Activated CD4-positive, alpha-beta T cell treated with anti-CD3 and anti-CD28 coated beads, Interleukin-2, amount 10 ng/mL, durations not matched to agents 7 days and 5 days (primary cell): Measurements from ENCODE around the gene RSPH9. TPM values are rescaled to one million over a fixed set of nuclear protein-coding genes. Genes with fewer than 3 reads are reported as not detected.

Source experiments
- CTCF ChIA-PET: fragments of 350-600 bp; sonication (Branson Sonifier 250); formaldehyde crosslinking; loops from one replicate; lab custom pipeline; 2021; ENCODE audit warnings: antibody characterized with exemption; lab: Charles Lee
- POLR2A ChIA-PET: fragments of 350-600 bp; sonication (Branson Sonifier 250); formaldehyde crosslinking; loops from one replicate; lab custom pipeline; 2021; ENCODE audit warnings: antibody characterized with exemption; lab: Charles Lee
- DNase-seq: peaks from one replicate; pipeline ENCODE4 v3.0.0-alpha.2; 2020
- H3K27ac Mint-ChIP-seq: one replicate; pipeline ENCODE4 v1.8.0; 2021; ENCODE audit warnings: mild to moderate bottlenecking, moderate library complexity, mixed read lengths
- H3K27me3 Mint-ChIP-seq: one replicate; pipeline ENCODE4 v1.8.0; 2021; ENCODE audit warnings: mixed read lengths
- H3K36me3 Mint-ChIP-seq: one replicate; pipeline ENCODE4 v1.8.0; 2021; ENCODE audit warnings: low read depth, mixed read lengths
- H3K4me1 Mint-ChIP-seq: one replicate; pipeline ENCODE4 v1.8.0; 2021; ENCODE audit warnings: mixed read lengths
- H3K4me3 Mint-ChIP-seq: one replicate; pipeline ENCODE4 v1.8.0; 2021; ENCODE audit warnings: mild to moderate bottlenecking, moderate library complexity, mixed read lengths
- H3K9me3 Mint-ChIP-seq: one replicate; pipeline ENCODE4 v1.8.0; 2021; ENCODE audit warnings: mixed read lengths
- total RNA-seq, 2 experiments: library from RNA; stranded (reverse); gene quantifications; one replicate each; pipeline ENCODE4 v1.2.3, GENCODE V29; 2021

RSPH9 gene
- total RNA-seq, 2 experiments from 2014 or later, result not detected

DNA sequence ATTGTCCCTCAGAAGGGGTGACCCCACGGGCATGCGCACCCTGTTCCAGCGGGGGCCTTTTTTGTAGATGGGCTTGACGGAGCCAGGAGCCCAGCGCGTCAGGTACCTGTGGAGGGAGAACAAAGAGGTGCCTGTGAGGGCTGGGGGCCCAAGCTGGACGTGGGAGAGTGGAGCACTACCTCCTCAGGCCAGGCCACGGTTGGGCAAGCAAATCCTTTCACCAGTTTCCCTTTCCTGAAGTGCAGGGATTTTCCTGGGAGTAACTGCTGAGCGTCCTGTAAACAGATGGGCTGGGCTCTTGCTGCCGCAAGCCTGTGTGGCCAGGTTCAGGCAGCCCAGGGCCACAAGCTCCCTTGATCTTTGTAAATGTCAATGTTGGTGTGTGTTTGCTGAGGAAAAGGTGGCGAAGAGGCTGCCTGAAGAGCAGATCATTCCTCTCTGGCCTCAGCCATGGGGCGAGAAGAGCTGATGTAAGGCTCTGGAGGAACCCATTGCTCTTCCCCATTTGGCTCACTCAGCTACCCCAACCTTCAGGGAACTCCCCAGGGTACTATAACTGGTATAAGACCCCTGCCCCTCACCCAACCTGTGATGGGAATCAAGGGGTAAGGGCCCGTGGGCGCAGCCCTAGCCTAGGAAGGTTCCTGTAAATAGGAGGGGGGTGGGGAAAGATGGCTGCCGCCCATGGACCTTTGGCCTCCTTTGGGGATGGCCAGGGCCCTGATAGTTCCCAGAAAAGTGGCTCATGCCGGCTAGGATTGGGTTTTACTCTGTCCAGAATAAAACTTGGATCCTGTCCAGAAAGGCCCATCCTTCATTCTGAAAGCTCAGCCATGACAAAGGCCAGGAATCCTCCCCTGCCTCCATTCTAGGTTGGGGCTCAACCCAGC is 27.2 kb downstream of the RSPH9 start:
- H3K4me1 Mint-ChIP-seq, result peaks cover 41% of the 10 kb centered on the region
- DNase-seq, result no peak
- H3K27me3 Mint-ChIP-seq, result no peaks in the 10 kb centered on the region
- no peak overlapping the region for H3K27ac Mint-ChIP-seq
- ChIA-PET POLR2A (no interaction called here), CTCF (interaction anchor here (1.2 to 2.0 kb wide), 2 partner anchors 26 to 37 kb away, joined by 3 to 8 read pairs; no protein-coding TSS in a partner anchor)
- H3K9me3 Mint-ChIP-seq, result no peaks in the 10 kb centered on the region
- H3K36me3 Mint-ChIP-seq, result peaks cover 34% of the 10 kb centered on the region
- H3K4me3 Mint-ChIP-seq, result no peak overlapping the region

- DNase-seq, result no peak
- Mint-ChIP-seq H3K27me3 (no peaks in the 10 kb centered on the region), H3K9me3 (no peaks in the 10 kb centered on the region), H3K27ac (no peak overlapping the region), H3K36me3 (peaks cover 35% of the 10 kb centered on the region), H3K4me3 (no peak overlapping the region), H3K4me1 (peaks cover 25% of the 10 kb centered on the region)
- ChIA-PET POLR2A (no interaction called here), CTCF (interaction anchor here (2.0 kb wide), 1 partner anchor 27 kb away, joined by 8 read pairs; no protein-coding TSS in a partner anchor)
Observed at GRCh38 chr6:43673444-43674084, 28.7 kb downstream of the RSPH9 start.

- H3K27ac Mint-ChIP-seq, result no peak overlapping the region
Observed at GRCh38 chr6:43674291-43674690, 29.5 kb downstream of the RSPH9 start.

DNA sequence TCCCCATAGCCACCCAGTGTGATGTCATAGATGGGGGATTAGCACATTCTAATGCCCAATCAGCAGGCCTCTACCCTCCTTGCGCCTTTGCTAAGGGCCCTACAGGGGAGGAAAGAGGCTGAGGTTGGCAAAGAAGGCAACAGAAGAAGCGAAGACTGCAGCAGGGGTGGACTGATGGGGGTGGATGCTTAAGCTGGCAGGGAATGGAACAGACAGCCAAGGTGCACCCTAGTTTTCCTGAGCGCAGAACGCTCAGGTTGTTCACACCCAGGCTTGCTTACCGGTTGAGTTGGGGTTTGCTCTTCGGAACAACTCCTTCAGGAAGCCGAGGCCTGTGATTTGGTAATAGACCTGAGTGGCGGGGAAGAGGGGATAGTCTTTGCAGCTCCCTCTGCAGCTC is 30.1 kb downstream of the RSPH9 start:
- Mint-ChIP-seq H3K9me3 (no peaks in the 10 kb centered on the region), H3K36me3 (peaks cover 34% of the 10 kb centered on the region), H3K27me3 (no peaks in the 10 kb centered on the region), H3K4me3 (no peak overlapping the region), H3K4me1 (peaks cover 13% of the 10 kb centered on the region), H3K27ac (no peak overlapping the region)
- DNase-seq, result no peak
- ChIA-PET CTCF (no interaction called here), POLR2A (no interaction called here)

More at GRCh38 chr6:43674291-43674690, 29.5 kb downstream of the RSPH9 start:
- no peak for DNase-seq
- Mint-ChIP-seq H3K4me3 (no peak overlapping the region), H3K9me3 (no peaks in the 10 kb centered on the region), H3K36me3 (peaks cover 35% of the 10 kb centered on the region), H3K27me3 (no peaks in the 10 kb centered on the region), H3K4me1 (peaks cover 19% of the 10 kb centered on the region)
- ChIA-PET CTCF (interaction anchor here (0.6 kb wide), 1 partner anchor 506 kb away, joined by 3 read pairs; no protein-coding TSS in a partner anchor), POLR2A (no interaction called here)

- DNase-seq, result no peak
- POLR2A ChIA-PET, result no interaction called here
- Mint-ChIP-seq H3K4me3 (no peak overlapping the region), H3K9me3 (no peaks in the 10 kb centered on the region), H3K36me3 (peaks cover 33% of the 10 kb centered on the region), H3K27ac (no peak overlapping the region), H3K27me3 (no peaks in the 10 kb centered on the region), H3K4me1 (no peaks in the 10 kb centered on the region)
- CTCF ChIA-PET, result interaction anchor here (0.6 to 5.7 kb wide), 2 partner anchors 10 to 25 kb away, joined by 4 to 46 read pairs; no protein-coding TSS in a partner anchor
Observed at GRCh38 chr6:43676962-43677606, 32.2 kb downstream of the RSPH9 start.

DNA sequence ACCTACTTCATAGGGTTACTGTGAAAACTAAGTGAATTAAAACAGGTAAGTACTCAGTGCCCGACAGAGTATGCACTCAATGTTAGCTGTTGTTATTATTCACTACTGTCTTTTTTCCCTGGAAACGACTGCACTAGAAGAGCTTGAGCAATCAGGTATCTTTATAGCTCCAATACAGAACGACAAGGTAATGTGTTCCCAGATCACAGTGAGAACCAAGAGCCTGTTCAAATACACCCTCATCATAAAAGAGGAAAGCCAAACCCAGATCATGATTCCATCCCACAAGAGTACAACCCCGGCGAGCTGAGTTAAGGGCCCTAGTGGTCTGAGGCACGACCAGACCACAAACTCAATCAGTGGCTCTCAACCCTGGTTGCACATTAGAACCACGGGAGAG is 32.9 kb downstream of the RSPH9 start:
- DNase-seq, result no peak
- Mint-ChIP-seq H3K36me3 (peaks cover 35% of the 10 kb centered on the region), H3K4me3 (no peak overlapping the region), H3K27ac (no peak overlapping the region), H3K4me1 (peaks cover 2% of the 10 kb centered on the region), H3K9me3 (no peaks in the 10 kb centered on the region), H3K27me3 (no peaks in the 10 kb centered on the region)
- CTCF ChIA-PET, result interaction anchor here (0.6 to 5.7 kb wide), 3 partner anchors 10 to 25 kb away, joined by 3 to 46 read pairs (median 4); partner anchors contain the start of gene MRPS18A
- POLR2A ChIA-PET, result no interaction called here

DNA sequence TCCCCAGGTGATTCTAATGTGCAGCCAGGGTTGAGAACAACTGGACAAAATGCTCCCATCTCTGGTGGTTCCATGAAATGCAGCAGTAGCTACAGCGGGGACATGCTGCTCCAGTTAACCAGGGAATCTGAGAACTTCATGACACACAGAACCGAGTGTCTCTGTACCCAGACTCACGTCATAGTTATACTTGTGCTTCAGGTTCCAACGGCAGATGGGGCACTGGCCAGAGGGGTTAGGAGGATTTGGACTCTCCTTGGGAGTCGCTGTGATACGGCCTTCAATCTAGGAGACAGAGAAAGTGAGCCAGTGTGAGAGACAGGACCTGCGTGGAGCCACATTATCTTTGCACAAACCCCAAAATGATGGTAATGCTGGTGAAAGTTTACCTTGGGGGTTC is 33.5 kb downstream of the RSPH9 start:
- Mint-ChIP-seq H3K9me3 (no peaks in the 10 kb centered on the region), H3K27me3 (no peaks in the 10 kb centered on the region), H3K27ac (no peak overlapping the region), H3K36me3 (peaks cover 31% of the 10 kb centered on the region), H3K4me3 (no peak overlapping the region), H3K4me1 (peaks cover 5% of the 10 kb centered on the region)
- CTCF ChIA-PET, result interaction anchor here (0.9 to 5.7 kb wide), 4 partner anchors 10 to 96 kb away, joined by 3 to 46 read pairs (median 4); partner anchors contain the start of gene MRPS18A
- POLR2A ChIA-PET, result no interaction called here
- DNase-seq, result no peak

- no peaks in the 10 kb centered on the region for H3K27me3 Mint-ChIP-seq
- peaks cover 10% of the 10 kb centered on the region for H3K4me1 Mint-ChIP-seq
- POLR2A ChIA-PET, result no interaction called here
- H3K9me3 Mint-ChIP-seq, result no peaks in the 10 kb centered on the region
- H3K4me3 Mint-ChIP-seq, result no peak overlapping the region
- DNase-seq, result no peak
- peaks cover 30% of the 10 kb centered on the region for H3K36me3 Mint-ChIP-seq
- H3K27ac Mint-ChIP-seq, result no peak overlapping the region
- CTCF ChIA-PET, result interaction anchor here (0.5 to 5.7 kb wide), 4 partner anchors 12 to 95 kb away, joined by 3 to 46 read pairs (median 4); no protein-coding TSS in a partner anchor
Observed at GRCh38 chr6:43679057-43679456, 34.2 kb downstream of the RSPH9 start.

DNA sequence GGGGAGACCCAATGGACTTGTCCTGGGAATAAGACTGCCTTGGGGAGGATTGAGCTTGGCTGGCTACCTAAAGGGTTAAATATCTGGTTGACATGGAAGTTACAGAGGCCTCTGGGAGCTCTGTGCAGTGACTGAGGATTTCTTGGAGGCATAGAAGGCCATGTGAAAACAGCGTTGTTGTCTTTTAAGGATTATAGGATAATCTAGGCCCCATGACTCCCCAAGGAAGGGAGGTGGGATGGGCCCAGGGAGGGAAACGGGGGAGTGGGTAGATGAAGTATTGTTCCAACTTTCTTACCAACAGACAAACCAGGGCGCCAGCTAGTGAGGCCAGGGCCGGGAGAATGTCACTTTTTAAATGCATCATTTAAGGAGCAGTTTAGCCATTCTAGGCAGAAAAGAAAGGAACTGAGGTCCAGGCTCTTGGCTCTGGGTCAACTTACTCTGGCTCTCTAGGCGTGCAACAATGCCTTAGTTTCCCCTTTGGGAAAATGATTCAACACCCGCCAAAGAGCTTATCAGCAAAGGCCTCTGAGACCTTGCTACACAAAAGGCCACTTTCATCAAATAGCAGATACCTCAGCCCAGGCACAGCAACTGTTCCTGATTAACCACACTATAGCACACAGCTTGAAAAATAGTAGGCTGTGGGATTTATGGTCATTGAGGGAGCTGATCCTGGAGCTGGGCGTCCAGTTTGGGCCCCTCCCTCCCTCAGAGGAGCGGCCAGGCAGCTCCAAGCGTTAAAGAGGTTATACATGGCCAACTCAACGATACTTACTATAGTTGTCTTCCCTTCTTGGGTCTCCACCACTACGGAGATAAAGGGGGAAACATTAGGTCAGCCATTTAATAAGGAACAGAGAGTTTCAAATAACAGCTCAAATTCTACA is 35.7 kb downstream of the RSPH9 start:
- Mint-ChIP-seq H3K27me3 (no peaks in the 10 kb centered on the region), H3K4me1 (peaks cover 18% of the 10 kb centered on the region), H3K4me3 (no peak overlapping the region), H3K27ac (no peak overlapping the region), H3K9me3 (no peaks in the 10 kb centered on the region), H3K36me3 (peaks cover 20% of the 10 kb centered on the region)
- no peak for DNase-seq
- CTCF ChIA-PET, result interaction anchor here (1.2 to 5.7 kb wide), 2 partner anchors 14 to 89 kb away, joined by 3 to 46 read pairs; no protein-coding TSS in a partner anchor
- POLR2A ChIA-PET, result no interaction called here

- Mint-ChIP-seq H3K36me3 (peaks cover 16% of the 10 kb centered on the region), H3K4me1 (peaks cover 24% of the 10 kb centered on the region), H3K4me3 (no peak overlapping the region), H3K27me3 (no peaks in the 10 kb centered on the region), H3K9me3 (no peaks in the 10 kb centered on the region), H3K27ac (no peak overlapping the region)
- DNase-seq, result no peak
- ChIA-PET CTCF (interaction anchor here (1.4 to 5.7 kb wide), 2 partner anchors 10 to 14 kb away, joined by 3 to 46 read pairs; no protein-coding TSS in a partner anchor), POLR2A (no interaction called here)
Observed at GRCh38 chr6:43681303-43681702, 36.5 kb downstream of the RSPH9 start.

GRCh38 chr6:43682724-43683429 is 38.0 kb downstream of the RSPH9 start:
- H3K36me3 Mint-ChIP-seq, result peaks cover 21% of the 10 kb centered on the region
- H3K27ac Mint-ChIP-seq, result no peak overlapping the region
- ChIA-PET CTCF (interaction anchor here (1.4 to 5.7 kb wide), 2 partner anchors 12 to 16 kb away, joined by 3 to 46 read pairs; no protein-coding TSS in a partner anchor), POLR2A (no interaction called here)
- H3K27me3 Mint-ChIP-seq, result no peaks in the 10 kb centered on the region
- DNase-seq, result no peak
- no peak overlapping the region for H3K4me3 Mint-ChIP-seq
- no peaks in the 10 kb centered on the region for H3K9me3 Mint-ChIP-seq
- H3K4me1 Mint-ChIP-seq, result peaks cover 35% of the 10 kb centered on the region
